ENCODE measurements around the gene IRF2. TPM values are rescaled to one million over a fixed set of nuclear protein-coding genes. Genes with fewer than 3 reads are reported as not detected.

Gene IRF2
- total RNA-seq, 1 donor from 2014 or later, result 16.1 TPM

- Histone ChIP-seq H3K4me3 (no peak overlapping the region), H3K36me3 (no peaks in the 10 kb centered on the region), H3K27me3 (no peaks in the 10 kb centered on the region), H3K9ac (no peak overlapping the region), H3F3A (ENCODE audit: low read depth) (peaks cover 25% of the 10 kb centered on the region), H3K9me3 (ENCODE audit: low read depth) (peaks cover 3% of the 10 kb centered on the region), H3K27ac (no peak overlapping the region), H3K79me2 (ENCODE audit: low read depth) (no peaks in the 10 kb centered on the region), H4K20me1 (ENCODE audit: low read depth) (no peaks in the 10 kb centered on the region), H3K4me1 (peaks cover 32% of the 10 kb centered on the region), H3K4me2 (no peak overlapping the region), H2AFZ (replicated peaks) (no peak overlapping the region)
- Mint-ChIP-seq H3K4me1 (peaks cover 21% of the 10 kb centered on the region), H3K27me3 (ENCODE audit: insufficient read depth, low read depth) (no peaks in the 10 kb centered on the region), H3K4me3 (no peak overlapping the region), H3K27ac (no peak overlapping the region), H3K36me3 (peaks cover 4% of the 10 kb centered on the region), H3K9me3 (peaks cover 25% of the 10 kb centered on the region)
- no peak for DNase-seq (ENCODE audit: low spot score)
- TF ChIP-seq EZH2phosphoT487 (IDR thresholded peaks at IDR 0.05) (no peak), CTCF (IDR thresholded peaks at IDR 0.05) (no peak)
These were observed 39.4 kb upstream of the IRF2 start for GRCh38 chr4:184513802-184514120.

DNA sequence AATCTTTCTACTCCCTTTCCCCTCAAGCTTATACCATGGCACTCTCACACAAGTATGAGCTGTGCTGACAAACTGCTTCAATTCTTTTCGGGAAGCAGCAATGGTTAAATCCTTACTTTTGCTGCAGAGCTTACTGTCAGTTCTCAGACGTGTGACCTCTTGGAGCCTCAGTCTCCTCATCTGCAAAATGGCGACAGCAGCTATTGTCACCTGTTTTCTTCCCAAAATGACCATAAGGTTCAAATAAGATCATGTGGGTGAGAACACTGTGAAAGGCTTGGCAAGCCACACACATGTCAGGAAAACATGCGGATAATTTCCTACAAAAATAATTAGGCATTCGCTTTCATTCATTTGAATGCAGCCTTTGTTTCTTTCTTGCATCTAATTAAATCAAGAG is 36.8 kb upstream of the IRF2 start:
- no peak overlapping the region for H3K4me2 ChIP-seq
- no peak overlapping the region for H3K4me3 Mint-ChIP-seq
- H3K27me3 ChIP-seq, result no peaks in the 10 kb centered on the region
- H3K27me3 Mint-ChIP-seq (ENCODE audit: insufficient read depth, low read depth), result peaks cover 2% of the 10 kb centered on the region
- H3K79me2 ChIP-seq (ENCODE audit: low read depth), result no peaks in the 10 kb centered on the region
- peaks cover 17% of the 10 kb centered on the region for H3K9me3 Mint-ChIP-seq
- peaks cover 6% of the 10 kb centered on the region for H3K36me3 Mint-ChIP-seq
- no peak overlapping the region for H3K4me3 ChIP-seq
- TF ChIP-seq EZH2phosphoT487 (IDR thresholded peaks at IDR 0.05) (no peak), CTCF (IDR thresholded peaks at IDR 0.05) (no peak), EZH2 (IDR thresholded peaks at IDR 0.05) (no peak)
- H3K9me3 ChIP-seq (ENCODE audit: low read depth), result no peaks in the 10 kb centered on the region
- peaks cover 25% of the 10 kb centered on the region for H3F3A ChIP-seq (ENCODE audit: low read depth)
- no peak overlapping the region for H3K9ac ChIP-seq
- H4K20me1 ChIP-seq (ENCODE audit: low read depth), result no peaks in the 10 kb centered on the region
- H3K27ac Mint-ChIP-seq, result no peak overlapping the region
- H2AFZ ChIP-seq (replicated peaks), result no peak overlapping the region
- no peak overlapping the region for H3K27ac ChIP-seq
- peaks cover 32% of the 10 kb centered on the region for H3K4me1 ChIP-seq
- H3K36me3 ChIP-seq, result no peaks in the 10 kb centered on the region
- H3K4me1 Mint-ChIP-seq, result peaks cover 23% of the 10 kb centered on the region
- DNase-seq (ENCODE audit: low spot score), result no peak

DNA sequence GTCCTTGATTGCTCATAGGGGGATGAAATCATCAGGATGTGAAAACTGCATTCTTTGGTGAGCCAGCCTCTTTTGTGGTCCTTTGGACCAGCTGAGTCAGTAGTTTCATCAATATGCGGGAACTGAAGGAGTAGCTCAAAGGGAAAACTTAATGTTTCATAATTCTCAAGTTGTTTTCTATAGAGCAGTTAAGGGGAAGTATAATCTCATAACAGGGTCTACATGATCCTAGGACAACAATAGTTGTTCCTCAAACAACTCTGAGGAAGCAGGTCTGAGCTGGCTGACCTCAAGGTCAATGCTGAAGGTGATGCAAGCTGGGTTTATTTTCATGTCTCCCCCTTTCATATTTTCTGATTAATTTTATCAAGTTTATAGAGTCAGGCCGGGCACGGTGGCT is 36.1 kb upstream of the IRF2 start:
- H3K4me3 ChIP-seq, result no peak overlapping the region
- H3K27me3 ChIP-seq, result no peaks in the 10 kb centered on the region
- no peaks in the 10 kb centered on the region for H3K79me2 ChIP-seq (ENCODE audit: low read depth)
- DNase-seq (ENCODE audit: low spot score), result no peak
- H3K4me1 ChIP-seq, result peaks cover 27% of the 10 kb centered on the region
- H3K4me3 Mint-ChIP-seq, result no peak overlapping the region
- no peaks in the 10 kb centered on the region for H3K36me3 ChIP-seq
- peaks cover 6% of the 10 kb centered on the region for H3K36me3 Mint-ChIP-seq
- TF ChIP-seq EZH2 (IDR thresholded peaks at IDR 0.05), result no peak
- no peak for TF ChIP-seq EZH2phosphoT487 (IDR thresholded peaks at IDR 0.05)
- no peak for TF ChIP-seq CTCF (IDR thresholded peaks at IDR 0.05)
- no peaks in the 10 kb centered on the region for H4K20me1 ChIP-seq (ENCODE audit: low read depth)
- peaks cover 17% of the 10 kb centered on the region for H3K9me3 Mint-ChIP-seq
- H3K27ac Mint-ChIP-seq, result no peak overlapping the region
- H3K9me3 ChIP-seq (ENCODE audit: low read depth), result no peaks in the 10 kb centered on the region
- H3K27ac ChIP-seq, result no peak overlapping the region
- peaks cover 19% of the 10 kb centered on the region for H3K4me1 Mint-ChIP-seq
- peaks cover 2% of the 10 kb centered on the region for H3K27me3 Mint-ChIP-seq (ENCODE audit: insufficient read depth, low read depth)
- no peak overlapping the region for H2AFZ ChIP-seq (replicated peaks)
- no peak overlapping the region for H3K4me2 ChIP-seq
- H3K9ac ChIP-seq, result no peak overlapping the region
- H3F3A ChIP-seq (ENCODE audit: low read depth), result peaks cover 25% of the 10 kb centered on the region

All from neural progenitor cell (in vitro differentiated cells).